ENCODE results near the gene CALML5.

The CALML5 gene

GRCh38 chr10:5538892-5539651 is 39.7 kb upstream of the CALML5 start:
- peak in 2 of 3 donors; percentile 43 to 67 for DNase-seq
- Histone ChIP-seq H3K4me1 (ENCODE audit: control extremely low read depth in 1 of 4, control insufficient read depth in 4 of 4, insufficient read depth in 4 of 4, low read length in 3 of 4) (peaks cover 0 to 8% (median 4%) of the 10 kb centered on the region in 4 experiments), H3K4me3 (ENCODE audit: control insufficient read depth in 1 of 7, extremely low read depth in 1 of 7, insufficient read depth in 4 of 7, low read depth in 2 of 7, low read length in 6 of 7) (no peak overlapping the region), H3K36me3 (ENCODE audit: control insufficient read depth in 4 of 4, insufficient read depth in 4 of 4, low read length in 3 of 4) (no peaks in the 10 kb centered on the region), H3K27ac (ENCODE audit: insufficient read depth in 1 of 2, low read depth in 1 of 2, low read length in 2 of 2, poor library complexity in 1 of 2, severe bottlenecking in 2 of 2) (no peak overlapping the region), H3K27me3 (replicated peaks in 2 of 5; ENCODE audit: control insufficient read depth in 4 of 5, insufficient read depth in 5 of 5, low read length in 4 of 5) (no peaks in the 10 kb centered on the region), H3K9me3 (ENCODE audit: control extremely low read depth in 1 of 5, control insufficient read depth in 4 of 5, insufficient read depth in 2 of 5, low read depth in 1 of 5, low read length in 4 of 5) (peaks cover 0 to 14% (median 3%) of the 10 kb centered on the region in 5 experiments)
- ChIA-PET POLR2A (no interaction called here), CTCF (interaction anchor here (0.6 to 1.3 kb wide), 3 partner anchors 9 to 115 kb away, joined by 3 to 4 read pairs (median 3); no protein-coding TSS in a partner anchor)
- 59% methylated on average over 12 of the region's 19 CpGs for WGBS (ENCODE audit: insufficient coverage)

- no peak overlapping the region for H3K4me3 ChIP-seq (ENCODE audit: control insufficient read depth in 1 of 7, extremely low read depth in 1 of 7, insufficient read depth in 4 of 7, low read depth in 2 of 7, low read length in 6 of 7)
- POLR2A ChIA-PET: interaction anchor here (0.6 to 0.7 kb wide), 2 partner anchors 11 to 632 kb away, joined by 3 to 5 read pairs; no protein-coding TSS in a partner anchor
- H3K4me1 ChIP-seq (ENCODE audit: control extremely low read depth in 1 of 4, control insufficient read depth in 4 of 4, insufficient read depth in 4 of 4, low read length in 3 of 4): peaks cover 0 to 8% (median 4%) of the 10 kb centered on the region in 4 experiments
- no peak for DNase-seq
- H3K27ac ChIP-seq (ENCODE audit: insufficient read depth in 1 of 2, low read depth in 1 of 2, low read length in 2 of 2, poor library complexity in 1 of 2, severe bottlenecking in 2 of 2): no peak overlapping the region
- no peaks in the 10 kb centered on the region for H3K36me3 ChIP-seq (ENCODE audit: control insufficient read depth in 4 of 4, insufficient read depth in 4 of 4, low read length in 3 of 4)
- H3K9me3 ChIP-seq (ENCODE audit: control extremely low read depth in 1 of 5, control insufficient read depth in 4 of 5, insufficient read depth in 2 of 5, low read depth in 1 of 5, low read length in 4 of 5): peaks cover 0 to 12% (median 3%) of the 10 kb centered on the region in 5 experiments
- H3K27me3 ChIP-seq (replicated peaks in 2 of 5; ENCODE audit: control insufficient read depth in 4 of 5, insufficient read depth in 5 of 5, low read length in 4 of 5): no peaks in the 10 kb centered on the region
- WGBS (ENCODE audit: insufficient coverage): 98% methylated on average over 6 of the region's 9 CpGs
- CTCF ChIA-PET: interaction anchor here (0.6 to 1.3 kb wide), 3 partner anchors 10 to 115 kb away, joined by 3 to 4 read pairs (median 3); no protein-coding TSS in a partner anchor
Observed at GRCh38 chr10:5538446-5538845, 39.1 kb upstream of the CALML5 start.

DNA sequence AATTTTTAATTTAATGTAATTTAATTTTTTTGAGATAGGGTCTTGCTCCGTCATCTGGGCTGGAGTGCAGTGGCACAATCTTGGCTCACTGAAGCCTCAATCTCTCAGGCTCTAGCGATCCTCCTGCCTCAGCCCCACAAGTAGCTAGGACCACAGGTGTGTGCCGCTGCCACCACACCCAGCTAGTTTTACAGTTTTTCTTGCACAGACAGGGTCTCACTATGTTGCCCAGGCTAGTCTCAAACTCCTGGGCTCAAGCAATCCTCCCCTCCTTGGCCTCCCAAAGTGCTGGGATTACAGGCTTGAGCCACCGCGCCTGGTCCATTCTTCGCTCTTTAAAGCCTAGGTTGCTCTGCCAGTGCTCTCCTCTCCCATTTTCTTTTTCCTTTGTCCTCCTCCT is 38.3 kb upstream of the CALML5 start:
- Histone ChIP-seq H3K36me3 (ENCODE audit: control insufficient read depth in 4 of 4, insufficient read depth in 4 of 4, low read length in 3 of 4) (no peaks in the 10 kb centered on the region), H3K9me3 (ENCODE audit: control extremely low read depth in 1 of 5, control insufficient read depth in 4 of 5, insufficient read depth in 2 of 5, low read depth in 1 of 5, low read length in 4 of 5) (peaks cover 0 to 8% (median 3%) of the 10 kb centered on the region in 5 experiments), H3K4me3 (ENCODE audit: control insufficient read depth in 1 of 7, extremely low read depth in 1 of 7, insufficient read depth in 4 of 7, low read depth in 2 of 7, low read length in 6 of 7) (no peak overlapping the region), H3K4me1 (ENCODE audit: control extremely low read depth in 1 of 4, control insufficient read depth in 4 of 4, insufficient read depth in 4 of 4, low read length in 3 of 4) (peaks cover 0 to 8% (median 4%) of the 10 kb centered on the region in 4 experiments), H3K27me3 (replicated peaks in 2 of 5; ENCODE audit: control insufficient read depth in 4 of 5, insufficient read depth in 5 of 5, low read length in 4 of 5) (no peaks in the 10 kb centered on the region), H3K27ac (ENCODE audit: insufficient read depth in 1 of 2, low read depth in 1 of 2, low read length in 2 of 2, poor library complexity in 1 of 2, severe bottlenecking in 2 of 2) (no peak overlapping the region)
- 100% methylated on average over 6 of the region's 6 CpGs for WGBS (ENCODE audit: insufficient coverage)
- CTCF ChIA-PET: no interaction called here
- POLR2A ChIA-PET: interaction anchor here (0.6 kb wide), 1 partner anchor 631 kb away, joined by 5 read pairs; no protein-coding TSS in a partner anchor
- no peak for DNase-seq

GRCh38 chr10:5536486-5537081 is 37.2 kb upstream of the CALML5 start:
- Histone ChIP-seq H3K4me1 (ENCODE audit: control extremely low read depth in 1 of 4, control insufficient read depth in 4 of 4, insufficient read depth in 4 of 4, low read length in 3 of 4) (peaks cover 0 to 8% (median 4%) of the 10 kb centered on the region in 4 experiments), H3K36me3 (ENCODE audit: control insufficient read depth in 4 of 4, insufficient read depth in 4 of 4, low read length in 3 of 4) (no peaks in the 10 kb centered on the region), H3K27ac (ENCODE audit: insufficient read depth in 1 of 2, low read depth in 1 of 2, low read length in 2 of 2, poor library complexity in 1 of 2, severe bottlenecking in 2 of 2) (no peak overlapping the region), H3K27me3 (replicated peaks in 2 of 5; ENCODE audit: control insufficient read depth in 4 of 5, insufficient read depth in 5 of 5, low read length in 4 of 5) (no peaks in the 10 kb centered on the region), H3K4me3 (ENCODE audit: control insufficient read depth in 1 of 7, extremely low read depth in 1 of 7, insufficient read depth in 4 of 7, low read depth in 2 of 7, low read length in 6 of 7) (no peak overlapping the region), H3K9me3 (ENCODE audit: control extremely low read depth in 1 of 5, control insufficient read depth in 4 of 5, insufficient read depth in 2 of 5, low read depth in 1 of 5, low read length in 4 of 5) (peaks cover 0 to 5% (median 3%) of the 10 kb centered on the region in 5 experiments)
- POLR2A ChIA-PET: no interaction called here
- DNase-seq: no peak
- CTCF ChIA-PET: no interaction called here
- 97% methylated on average over 6 of the region's 7 CpGs for WGBS (ENCODE audit: insufficient coverage)

GRCh38 chr10:5534880-5535856 is 35.8 kb upstream of the CALML5 start:
- Histone ChIP-seq H3K9me3 (ENCODE audit: control extremely low read depth in 1 of 5, control insufficient read depth in 4 of 5, insufficient read depth in 2 of 5, low read depth in 1 of 5, low read length in 4 of 5) (no peaks in the 10 kb centered on the region), H3K4me3 (ENCODE audit: control insufficient read depth in 1 of 7, extremely low read depth in 1 of 7, insufficient read depth in 4 of 7, low read depth in 2 of 7, low read length in 6 of 7) (no peak overlapping the region), H3K36me3 (ENCODE audit: control insufficient read depth in 4 of 4, insufficient read depth in 4 of 4, low read length in 3 of 4) (no peaks in the 10 kb centered on the region), H3K27ac (ENCODE audit: insufficient read depth in 1 of 2, low read depth in 1 of 2, low read length in 2 of 2, poor library complexity in 1 of 2, severe bottlenecking in 2 of 2) (no peak overlapping the region), H3K27me3 (replicated peaks in 2 of 5; ENCODE audit: control insufficient read depth in 4 of 5, insufficient read depth in 5 of 5, low read length in 4 of 5) (no peaks in the 10 kb centered on the region), H3K4me1 (ENCODE audit: control extremely low read depth in 1 of 4, control insufficient read depth in 4 of 4, insufficient read depth in 4 of 4, low read length in 3 of 4) (peaks cover 0 to 8% (median 4%) of the 10 kb centered on the region in 4 experiments)
- CTCF ChIA-PET: no interaction called here
- 93% methylated on average over 4 of the region's 8 CpGs for WGBS (ENCODE audit: insufficient coverage)
- peak in 2 of 3 donors; percentile 24 to 31 for DNase-seq
- POLR2A ChIA-PET: interaction anchor here (0.5 kb wide), 1 partner anchor 22 kb away, joined by 3 read pairs; no protein-coding TSS in a partner anchor

GRCh38 chr10:5534051-5534821 is 34.9 kb upstream of the CALML5 start:
- no peak for DNase-seq
- ChIA-PET CTCF (no interaction called here), POLR2A (interaction anchor here (0.5 kb wide), 1 partner anchor 21 kb away, joined by 3 read pairs; no protein-coding TSS in a partner anchor)
- peaks cover 0 to 2% (median 0%) of the 10 kb centered on the region in 5 experiments for H3K27me3 ChIP-seq (replicated peaks in 2 of 5; ENCODE audit: control insufficient read depth in 4 of 5, insufficient read depth in 5 of 5, low read length in 4 of 5)
- no peaks in the 10 kb centered on the region for H3K36me3 ChIP-seq (ENCODE audit: control insufficient read depth in 4 of 4, insufficient read depth in 4 of 4, low read length in 3 of 4)
- H3K9me3 ChIP-seq (ENCODE audit: control extremely low read depth in 1 of 5, control insufficient read depth in 4 of 5, insufficient read depth in 2 of 5, low read depth in 1 of 5, low read length in 4 of 5): no peaks in the 10 kb centered on the region
- H3K4me1 ChIP-seq (ENCODE audit: control extremely low read depth in 1 of 4, control insufficient read depth in 4 of 4, insufficient read depth in 4 of 4, low read length in 3 of 4): peaks cover 0 to 4% (median 2%) of the 10 kb centered on the region in 4 experiments
- no peak overlapping the region for H3K4me3 ChIP-seq (ENCODE audit: control insufficient read depth in 1 of 7, extremely low read depth in 1 of 7, insufficient read depth in 4 of 7, low read depth in 2 of 7, low read length in 6 of 7)
- WGBS (ENCODE audit: insufficient coverage): 94% methylated on average over 36 of the region's 38 CpGs
- no peak overlapping the region for H3K27ac ChIP-seq (ENCODE audit: insufficient read depth in 1 of 2, low read depth in 1 of 2, low read length in 2 of 2, poor library complexity in 1 of 2, severe bottlenecking in 2 of 2)

Data from common myeloid progenitor, CD34-positive (primary cell).